Endothelial cell of umbilical vein (primary cell): Measurements from ENCODE around the gene TNRC6A. TPM values are rescaled to one million over a fixed set of nuclear protein-coding genes. Genes with fewer than 3 reads are reported as not detected.

ENCODE experiments used
- BruUV-seq: library from RNA; stranded (reverse); fragments of 400-500 nt; replicated peaks from 2 replicates; lab custom pipeline; 2021; lab: Mats Ljungman, UMichigan
- CTCF ChIA-PET: fragments of 300-600, 350-600 bp; sonication (Branson Sonifier 250); formaldehyde crosslinking; loops from one replicate; lab custom pipeline; 2021; ENCODE audit warnings: antibody characterized with exemption, inconsistent platforms; lab: Charles Lee
- POLR2A ChIA-PET: fragments of 300-600, 350-600 bp; sonication (Branson Sonifier 250); formaldehyde crosslinking; loops from one replicate; lab custom pipeline; 2021; ENCODE audit warnings: antibody characterized with exemption, inconsistent platforms; lab: Charles Lee
- DNase-seq: peaks from one replicate; pipeline ENCODE4 v3.0.0-alpha.2; 2011; ENCODE audit warnings: low read depth, low spot score
- FAIRE-seq: peaks from 2 replicates; lab custom pipeline; 2011; peaks lifted over from hg19 to GRCh38; lab: Jason Lieb, UNC
- H2AFZ ChIP-seq: 2 replicates; pipeline ENCODE4 v1.6.0; 2012; ENCODE audit warnings: low read depth, low read length, control low read depth, inconsistent platforms
- H3K27ac ChIP-seq: 2 replicates; pipeline ENCODE4 v1.5.1; 2011; ENCODE audit warnings: low read depth, mild to moderate bottlenecking, control low read depth, low read length, moderate library complexity; ENCODE audit not compliant: insufficient read depth
- H3K27me3 ChIP-seq, 2 experiments: 2 replicates each; pipeline versions ENCODE4 v1.6.0 to v1.6.1; 2011; ENCODE audit warnings: low read length in 2 of 2, mixed read lengths in 1 of 2; ENCODE audit not compliant: control insufficient read depth in 2 of 2, insufficient read depth in 2 of 2
- H3K36me3 ChIP-seq, 2 experiments: 2 replicates in 1 of 2; 3 replicates in 1 of 2; pipeline ENCODE4 v1.5.1; 2011; ENCODE audit warnings: low read length in 2 of 2, mild to moderate bottlenecking in 1 of 2, moderate library complexity in 1 of 2; ENCODE audit not compliant: control insufficient read depth in 2 of 2, insufficient read depth in 2 of 2; ENCODE audit errors: extremely low read depth in 1 of 2
- H3K4me1 ChIP-seq: 3 replicates; pipeline ENCODE4 v1.5.1; 2011; ENCODE audit warnings: mild to moderate bottlenecking, low read length; ENCODE audit not compliant: control insufficient read depth, insufficient read depth; ENCODE audit errors: extremely low read depth
- H3K4me2 ChIP-seq: 2 replicates; pipeline ENCODE4 v1.6.1; 2011; ENCODE audit warnings: low read length, control low read depth, mixed read lengths; ENCODE audit not compliant: insufficient read depth
- H3K4me3 ChIP-seq, 3 experiments: fragments of 200-600 bp in 1 of 3; sonication (generic), shearing (Covaris generic) in 1 of 3; replicated peaks in 1 of 3; 2 replicates each; pipeline ENCODE4 v1.5.1; 2011 to 2016; ENCODE audit warnings: control low read depth in 3 of 3, low read length in 3 of 3, mild to moderate bottlenecking in 2 of 3, inconsistent platforms in 1 of 3, low read depth in 1 of 3, moderate library complexity in 1 of 3; ENCODE audit not compliant: insufficient read depth in 1 of 3
- H3K79me2 ChIP-seq: 2 replicates; pipeline ENCODE4 v1.6.0; 2012; ENCODE audit warnings: low read length, inconsistent platforms; ENCODE audit not compliant: control insufficient read depth, insufficient read depth
- H3K9ac ChIP-seq: replicated peaks from 2 replicates; pipeline ENCODE3; 2011; ENCODE audit warnings: low read length, control low read depth; ENCODE audit not compliant: insufficient read depth; ENCODE audit errors: extremely low read depth
- H3K9me1 ChIP-seq: replicated peaks from 3 replicates; pipeline ENCODE4 v1.6.0; 2011; ENCODE audit warnings: mild to moderate bottlenecking, low read length; ENCODE audit not compliant: control insufficient read depth, insufficient read depth; ENCODE audit errors: extremely low read depth
- H3K9me3 ChIP-seq: replicated peaks from 2 replicates; pipeline ENCODE4 v1.5.1; 2012; ENCODE audit warnings: low read length, inconsistent platforms; ENCODE audit not compliant: control insufficient read depth, insufficient read depth
- H4K20me1 ChIP-seq: replicated peaks from 2 replicates; pipeline ENCODE3; 2011; ENCODE audit warnings: mild to moderate bottlenecking, low read length; ENCODE audit not compliant: control insufficient read depth, insufficient read depth; ENCODE audit errors: extremely low read depth
- CTCF ChIP-seq, 2 donors: IDR thresholded peaks; 1 replicate in 1 of 2; 2 replicates in 1 of 2; pipeline ENCODE4 v1.5.1; 2011; ENCODE audit warnings: low read length in 2 of 2, mild to moderate bottlenecking in 2 of 2, moderate library complexity in 2 of 2, control low read depth in 1 of 2, inconsistent platforms in 1 of 2, low read depth in 1 of 2; ENCODE audit not compliant: insufficient read depth in 1 of 2; ENCODE audit errors: extremely low read depth in 1 of 2
- FOS ChIP-seq: IDR thresholded peaks from 2 replicates; pipeline ENCODE4 v1.6.1; 2011; ENCODE audit warnings: mild to moderate bottlenecking, low read length, moderate library complexity, borderline replicate concordance; ENCODE audit not compliant: insufficient read depth
- GATA2 ChIP-seq: IDR thresholded peaks from 2 replicates; pipeline ENCODE4 v1.7.0; 2011; ENCODE audit warnings: low read depth, mild to moderate bottlenecking, moderate library complexity, mixed read lengths, low read length; ENCODE audit not compliant: insufficient read length, insufficient read depth
- MAX ChIP-seq: IDR thresholded peaks from 2 replicates; pipeline ENCODE4 v1.6.1; 2011; ENCODE audit not compliant: insufficient read depth, insufficient read length
- POLR2A ChIP-seq: IDR thresholded peaks from 2 replicates; pipeline ENCODE4 v1.6.1; 2012; ENCODE audit warnings: low read depth, mild to moderate bottlenecking, control low read depth, low read length
- POLR2AphosphoS5 ChIP-seq: IDR thresholded peaks from 2 replicates; pipeline ENCODE4 v1.6.1; 2012; ENCODE audit warnings: low read depth, mild to moderate bottlenecking, control low read depth, low read length, moderate library complexity; ENCODE audit not compliant: insufficient read depth
- dilution Hi-C: fragments of 300-500 bp; cut with MboI; formaldehyde crosslinking; loops from one replicate; pipeline ENCODE4 v1.15.0; 2019; ENCODE audit warnings: low sequenced_read_pairs; ENCODE audit not compliant: extremely low pct_ligation_motif_present
- intact Hi-C: fragments of 100-400 bp; cut with micrococcal nuclease; formaldehyde crosslinking; loops from one replicate; pipeline ENCODE4 v1.10.0; 2022
- polyA plus RNA-seq, 4 experiments: library from polyadenylated mRNA; depleted of rRNA in 3 of 4; stranded (reverse) in 3 of 4; unstranded in 1 of 4; fragments of >200 nt; gene quantifications; 2 replicates each; pipeline versions ENCODE4 v1.2.1 to v1.2.3, GENCODE V29; 2011 to 2012; ENCODE audit warnings: missing spikeins in 1 of 4
- total RNA-seq: library from RNA; stranded (reverse); gene quantifications from 2 replicates; pipeline ENCODE4 v1.2.3, GENCODE V29; 2021

TNRC6A gene
- total and polyA plus RNA-seq, 2 donors (not counting 3 experiments of a cell fraction or from before 2014, with no cell fraction given) = 39.3 to 74.5 TPM

GRCh38 chr16:24837969-24838368, 108.5 kb downstream of the TNRC6A start:
- intact Hi-C loops (loop anchor here (10.0 kb wide), 2 partner anchors 147 to 217 kb away; no protein-coding TSS in a partner anchor), dilution Hi-C loops (no loop called here)
- no peak overlapping the region for H3K9ac ChIP-seq
- DNase-seq (no peak), FAIRE-seq (no peak)
- no peaks in the 10 kb centered on the region for H3K27me3 ChIP-seq
- no peaks in the 10 kb centered on the region for H3K36me3 ChIP-seq
- H3K4me3 ChIP-seq = no peak overlapping the region
- H3K9me1 ChIP-seq = no peaks in the 10 kb centered on the region
- CTCF ChIA-PET = interaction anchor here (1.2 to 1.9 kb wide), 2 partner anchors 14 to 387 kb away, joined by 4 to 10 read pairs; no protein-coding TSS in a partner anchor
- POLR2A ChIA-PET = no interaction called here
- no peak overlapping the region for H3K27ac ChIP-seq
- H3K4me2 ChIP-seq = no peak overlapping the region
- no peaks in the 10 kb centered on the region for H3K79me2 ChIP-seq
- BruUV-seq = no TSS peak
- TF ChIP-seq POLR2AphosphoS5 (no peak), FOS (no peak), MAX (no peak), CTCF (IDR thresholded peaks at IDR 0.05; ENCODE audit: extremely low read depth in 1 of 2, insufficient read depth in 1 of 2, low read depth in 1 of 2, low read length in 2 of 2) (no peak), POLR2A (no peak), GATA2 (no peak)
- no peak overlapping the region for H2AFZ ChIP-seq
- H3K4me1 ChIP-seq = peaks cover 12% of the 10 kb centered on the region
- H4K20me1 ChIP-seq = no peaks in the 10 kb centered on the region
- H3K9me3 ChIP-seq = no peaks in the 10 kb centered on the region
